HG03457 (cell line): ENCODE measurements around the gene AGBL5.
"Not testable (repeated sequence)": the region's sequence is repeated elsewhere in the genome, so short reads cannot be mapped to it uniquely, and the experiment has no call there.

ENCODE experiments used
- ATAC-seq: cut with Tn5 transposase; IDR thresholded peaks from one replicate; pipeline ENCODE4 v1.9.1; 2021; ENCODE audit warnings: moderate number of reproducible peaks; ENCODE audit not compliant: unreplicated experiment

The AGBL5 gene

GRCh38 chr2:27089111-27089954 lies 37.9 kb downstream of the AGBL5 start:
- no peak for ATAC-seq

DNA sequence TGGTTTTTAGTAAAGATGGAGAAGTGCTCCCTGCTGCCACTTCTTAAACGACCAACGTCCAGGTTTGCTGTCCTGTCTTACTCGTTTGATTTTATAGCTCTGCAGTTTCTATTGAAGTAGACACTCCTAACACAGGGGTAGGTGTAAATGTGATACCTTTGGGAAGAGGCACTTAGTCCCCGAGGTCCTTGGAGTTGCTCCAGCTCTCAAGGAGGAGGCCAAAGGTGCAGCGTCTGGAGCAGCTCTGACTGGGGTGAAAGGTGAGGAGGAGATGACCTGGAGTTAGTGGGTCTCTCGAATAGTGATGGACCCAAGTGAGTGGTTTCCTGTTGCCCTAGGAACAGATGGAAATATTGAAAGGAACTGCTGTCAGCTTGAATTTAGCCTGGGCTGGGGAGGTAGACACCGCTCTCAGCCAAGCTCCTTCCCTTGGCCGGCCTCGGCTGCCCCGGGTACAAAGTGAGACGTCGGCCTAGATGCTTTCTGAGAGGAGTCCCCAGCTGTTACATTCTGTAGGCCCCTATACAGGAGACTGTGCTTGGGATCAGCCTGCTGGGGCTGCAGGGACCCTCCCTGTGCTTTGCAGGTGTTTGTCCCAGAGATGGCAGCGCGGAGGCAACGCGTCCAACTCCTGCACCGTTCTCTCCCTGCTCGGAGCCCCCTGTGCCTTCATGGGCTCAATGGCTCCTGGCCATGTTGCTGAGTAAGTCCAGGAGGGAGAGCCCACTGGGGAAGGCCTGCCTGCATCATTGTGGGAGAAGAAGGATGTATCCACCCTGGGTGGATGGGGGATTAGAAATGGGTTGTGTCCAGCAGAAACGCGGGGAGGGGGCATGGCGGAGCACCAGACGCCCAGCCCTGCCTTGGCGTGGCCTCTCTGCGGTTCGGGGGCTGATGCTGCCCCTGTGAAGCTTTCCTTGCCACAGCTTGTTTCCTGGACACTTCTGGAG lies 40.6 kb downstream of the AGBL5 start:
- ATAC-seq = no peak

DNA sequence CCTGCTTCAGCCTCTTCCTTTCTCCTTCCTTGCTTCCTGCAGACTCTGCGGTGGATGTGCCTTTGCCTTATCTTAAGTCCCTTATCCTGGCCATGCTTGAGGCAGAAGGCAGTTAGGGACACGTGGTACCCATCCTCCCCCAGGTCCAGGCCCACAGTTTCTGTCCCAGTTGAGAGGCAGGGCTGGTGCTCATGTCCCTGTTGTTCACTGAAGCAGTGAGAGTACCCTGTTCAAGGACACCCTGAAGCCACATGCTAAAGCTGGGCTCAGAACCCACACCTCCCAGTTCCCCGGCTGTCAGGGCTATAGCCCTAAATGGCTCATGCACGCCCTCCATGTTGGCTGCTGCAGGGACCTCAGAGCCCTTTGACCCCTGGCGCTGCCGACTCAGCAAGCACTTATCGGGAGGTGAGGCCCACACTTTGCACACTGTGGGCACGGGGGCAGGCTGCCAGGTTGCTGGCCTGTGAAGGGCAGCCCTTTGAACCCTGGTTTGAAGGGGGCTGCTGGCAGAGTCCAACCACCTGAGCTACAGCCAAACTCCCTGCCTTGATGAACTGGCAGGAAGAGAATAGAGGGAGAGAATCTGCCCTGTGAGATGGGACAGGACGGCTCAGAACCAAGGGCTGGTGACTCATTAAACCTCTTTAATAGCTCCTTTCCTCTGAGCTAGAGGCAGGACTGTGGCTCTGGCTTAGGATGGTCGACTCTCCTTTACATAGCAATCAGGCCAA lies 41.4 kb downstream of the AGBL5 start:
- ATAC-seq = no peak

- ATAC-seq = no peak
Observed at GRCh38 chr2:27093430-27094352, 42.2 kb downstream of the AGBL5 start.

DNA sequence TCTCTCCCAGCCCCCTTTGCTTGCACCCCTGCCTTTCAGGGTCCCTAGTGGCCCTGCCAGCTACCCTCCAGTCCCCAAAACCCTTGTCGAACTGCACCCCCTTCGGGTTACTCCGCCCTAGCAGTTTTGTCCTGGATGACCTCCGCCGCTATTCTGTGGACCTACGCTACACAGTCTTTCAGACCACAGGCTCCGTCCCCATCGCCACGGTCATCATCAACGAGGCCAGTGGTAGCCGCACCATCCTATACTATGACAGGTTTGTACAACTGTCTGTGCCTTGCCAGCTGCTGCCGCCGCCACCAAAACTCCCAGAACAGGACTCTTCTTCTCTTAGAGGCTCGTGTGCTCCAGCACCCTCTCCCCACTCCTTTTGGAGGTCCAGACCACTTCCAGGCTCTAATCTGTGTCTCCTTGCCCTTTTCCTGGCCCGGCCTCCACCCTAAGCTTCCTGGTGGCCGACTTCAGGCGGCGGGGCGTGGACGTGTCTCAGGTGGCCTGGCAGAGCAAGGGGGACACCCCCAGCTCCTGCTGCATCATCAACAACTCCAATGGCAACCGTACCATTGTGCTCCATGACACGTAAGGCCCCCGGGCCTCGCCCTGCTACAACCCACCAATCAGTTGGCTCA lies 43.0 kb downstream of the AGBL5 start:
- ATAC-seq = no peak

GRCh38 chr2:27095427-27095744 lies 43.9 kb downstream of the AGBL5 start:
- ATAC-seq = no peak

DNA sequence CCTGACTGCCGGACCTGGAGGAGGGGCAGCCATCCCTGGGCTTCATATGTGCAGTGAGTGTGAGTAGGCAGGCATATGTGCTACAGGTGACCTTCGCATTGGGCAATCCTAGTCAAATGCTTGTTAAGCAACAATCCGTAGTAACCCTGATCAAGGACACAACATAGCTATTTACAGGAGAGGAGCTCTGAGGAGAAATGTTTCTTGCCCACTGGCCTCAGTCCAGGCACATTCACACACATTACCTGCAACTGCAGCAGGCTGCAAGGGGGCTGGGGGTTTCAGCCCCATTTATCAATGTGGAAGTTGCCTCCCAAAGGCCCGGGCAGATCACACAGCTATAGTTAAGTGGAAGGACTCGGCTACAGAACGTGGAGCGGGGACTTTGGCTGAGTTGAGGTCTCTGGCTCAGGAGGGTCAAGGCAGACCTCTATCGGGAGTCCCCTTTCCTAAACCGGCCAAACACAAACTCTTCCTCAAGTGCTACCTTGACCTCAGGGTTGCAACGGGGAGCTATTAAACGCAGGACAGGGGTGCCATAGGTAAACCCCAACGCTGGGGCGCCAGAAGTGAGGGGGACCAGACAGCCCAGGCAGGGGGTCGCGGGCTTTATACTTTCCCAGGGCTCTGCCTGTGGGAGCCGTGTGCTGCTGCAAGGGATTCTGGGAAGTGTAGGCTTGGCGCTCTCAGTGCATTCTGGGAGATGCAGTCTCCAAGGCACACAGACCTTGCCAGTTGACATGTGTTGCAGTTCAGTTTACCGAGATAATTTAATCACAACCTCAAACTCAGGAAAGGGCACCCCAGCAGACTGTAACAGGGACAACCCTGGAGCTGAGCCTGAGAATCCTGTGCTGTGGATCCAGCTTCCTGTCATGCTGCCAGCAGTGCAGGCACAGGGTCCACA lies 44.5 kb downstream of the AGBL5 start:
- ATAC-seq = no peak

DNA sequence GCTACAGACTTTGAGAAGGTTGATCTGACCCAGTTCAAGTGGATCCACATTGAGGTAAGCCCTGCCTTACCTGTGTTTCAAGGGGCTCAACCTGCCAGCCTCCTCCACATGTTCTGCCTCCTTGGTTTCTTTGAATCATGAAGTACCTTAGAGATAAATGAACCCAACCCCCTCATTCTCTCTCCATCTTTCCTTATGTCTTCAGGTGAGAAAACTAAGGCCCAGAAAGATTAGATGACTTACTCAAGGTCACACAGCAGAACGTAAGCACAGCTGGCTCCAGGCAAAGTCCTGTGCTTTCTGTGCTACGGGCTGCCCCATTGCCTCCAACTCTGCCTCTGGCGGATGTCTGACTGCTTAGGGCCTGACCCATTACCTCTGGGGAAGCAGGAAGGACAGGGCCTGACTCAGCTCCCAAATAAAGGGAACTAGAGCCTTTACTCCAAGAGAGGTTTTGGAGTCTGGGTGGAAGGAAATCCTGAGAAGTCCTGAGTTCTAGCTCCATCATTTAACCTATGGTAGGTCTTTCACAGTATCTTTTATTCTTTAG lies 45.4 kb downstream of the AGBL5 start:
- ATAC-seq = no peak

GRCh38 chr2:27097341-27097740 lies 45.9 kb downstream of the AGBL5 start:
- ATAC-seq = no peak

DNA sequence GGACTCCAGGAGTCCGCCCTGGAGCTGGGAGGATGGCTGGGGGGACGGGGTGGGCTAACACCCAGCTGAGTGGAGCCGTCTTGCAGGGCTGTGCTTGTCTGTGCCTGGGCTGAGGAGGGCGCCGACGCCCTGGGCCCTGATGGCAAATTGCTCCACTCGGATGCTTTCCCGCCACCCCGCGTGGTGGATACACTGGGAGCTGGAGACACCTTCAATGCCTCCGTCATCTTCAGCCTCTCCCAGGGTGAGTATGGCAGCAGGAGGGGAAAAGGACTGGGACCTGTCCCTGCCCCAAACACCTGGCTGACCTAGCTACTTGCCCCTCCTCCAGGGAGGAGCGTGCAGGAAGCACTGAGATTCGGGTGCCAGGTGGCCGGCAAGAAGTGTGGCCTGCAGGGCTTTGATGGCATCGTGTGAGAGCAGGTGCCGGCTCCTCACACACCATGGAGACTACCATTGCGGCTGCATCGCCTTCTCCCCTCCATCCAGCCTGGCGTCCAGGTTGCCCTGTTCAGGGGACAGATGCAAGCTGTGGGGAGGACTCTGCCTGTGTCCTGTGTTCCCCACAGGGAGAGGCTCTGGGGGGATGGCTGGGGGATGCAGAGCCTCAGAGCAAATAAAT lies 48.0 kb downstream of the AGBL5 start:
- no peak for ATAC-seq

DNA sequence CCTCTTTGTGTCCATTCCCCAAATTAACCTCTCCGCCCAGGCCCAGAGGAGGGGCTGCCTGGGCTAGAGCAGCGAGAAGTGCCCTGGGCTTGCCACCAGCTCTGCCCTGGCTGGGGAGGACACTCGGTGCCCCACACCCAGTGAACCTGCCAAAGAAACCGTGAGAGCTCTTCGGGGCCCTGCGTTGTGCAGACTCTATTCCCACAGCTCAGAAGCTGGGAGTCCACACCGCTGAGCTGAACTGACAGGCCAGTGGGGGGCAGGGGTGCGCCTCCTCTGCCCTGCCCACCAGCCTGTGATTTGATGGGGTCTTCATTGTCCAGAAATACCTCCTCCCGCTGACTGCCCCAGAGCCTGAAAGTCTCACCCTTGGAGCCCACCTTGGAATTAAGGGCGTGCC lies 48.6 kb downstream of the AGBL5 start:
- no peak for ATAC-seq

DNA sequence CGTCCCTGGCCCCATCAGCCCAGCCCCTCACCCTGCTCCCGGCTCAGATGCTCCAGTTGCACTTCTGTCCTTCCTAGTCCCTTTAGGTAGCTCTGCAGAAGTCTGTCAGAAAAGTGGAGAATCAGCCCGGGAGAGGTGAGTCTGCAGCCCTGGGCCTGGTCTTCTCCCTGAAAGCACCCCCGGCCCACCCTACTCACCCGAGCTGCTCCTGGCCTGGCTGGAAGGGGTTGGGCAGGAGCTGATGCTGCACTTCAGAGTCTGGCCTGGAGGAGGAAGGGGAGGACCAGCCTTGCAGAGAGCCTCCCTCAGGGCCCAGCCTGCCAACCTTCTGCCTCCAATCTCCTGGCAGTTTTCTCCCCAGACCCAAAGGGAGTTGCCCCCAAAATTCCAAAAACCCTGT lies 50.9 kb downstream of the AGBL5 start:
- no peak for ATAC-seq

- ATAC-seq = no peak
Observed at GRCh38 chr2:27105981-27106380, 54.5 kb downstream of the AGBL5 start.

DNA sequence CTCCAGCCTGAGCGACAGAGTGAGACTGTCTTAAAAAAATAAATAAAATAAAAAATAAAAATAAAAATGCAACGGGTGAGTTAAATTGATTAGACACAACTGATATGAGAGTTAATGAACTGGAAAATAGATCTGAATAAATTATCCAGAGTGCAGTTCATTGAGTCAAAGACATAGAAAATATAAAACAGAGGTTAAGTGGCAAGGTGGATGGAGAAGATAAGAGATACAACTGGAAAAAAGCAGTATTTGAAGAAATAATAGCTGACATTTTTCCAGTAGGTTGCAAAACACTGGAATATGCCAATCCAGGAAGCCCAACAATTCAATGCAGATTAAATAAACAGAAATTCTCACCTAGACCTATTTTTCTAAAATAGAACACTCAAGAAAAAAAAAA lies 56.8 kb downstream of the AGBL5 start:
- no peak for ATAC-seq

GRCh38 chr2:27109083-27109482 lies 57.6 kb downstream of the AGBL5 start:
- ATAC-seq = no peak

GRCh38 chr2:27110603-27111352 lies 59.3 kb downstream of the AGBL5 start:
- ATAC-seq = not testable (repeated sequence)

- ATAC-seq = not testable (repeated sequence)
Observed at GRCh38 chr2:27111392-27112078, 60.1 kb downstream of the AGBL5 start.
